A549 (cell line): Measurements from ENCODE around the gene MAGI1. TPM values are rescaled to one million over a fixed set of nuclear protein-coding genes. Genes with fewer than 3 reads are reported as not detected.

ENCODE experiments used
- ATAC-seq, 2 experiments: fragments of 200-7000 bp in 1 of 2; fragments of >200 bp in 1 of 2; cut with Nextera tagmentation in 1 of 2; cut with Tn5 transposase in 1 of 2; 3 replicates each; pipeline versions ENCODE4 v1.8.0 to v1.9.1; 2018 to 2020; ENCODE audit warnings: mild to moderate bottlenecking in 1 of 2, moderate library complexity in 1 of 2
- CTCF ChIA-PET: fragments of 300-600 bp; sonication (Branson Sonifier 250); formaldehyde crosslinking; extraction: SDS; loops from one replicate; lab custom pipeline; 2021; ENCODE audit warnings: antibody characterized with exemption, inconsistent platforms; lab: Yijun Ruan, JAX
- POLR2A ChIA-PET: fragments of 350-600 bp; formaldehyde crosslinking; extraction: SDS; loops from one replicate; lab custom pipeline; 2021; ENCODE audit warnings: antibody characterized with exemption, inconsistent platforms; lab: Yijun Ruan, JAX
- DNase-seq, 2 experiments: peaks; one replicate each; pipeline versions ENCODE4 v3.0.0 to v3.0.0-alpha.2; 2011 to 2016; ENCODE audit warnings: low read depth in 1 of 2, low spot score in 1 of 2
- FAIRE-seq: peaks from 2 replicates; lab custom pipeline; 2011; peaks lifted over from hg19 to GRCh38; lab: Jason Lieb, UNC
- H3K27ac ChIP-seq, 2 experiments: fragments of >200 bp; sonication (Bioruptor Twin); formaldehyde crosslinking; 3 replicates each; pipeline ENCODE4 v1.5.1; 2016 to 2017
- H3K4me1 ChIP-seq: fragments of >200 bp; sonication (Bioruptor Twin); formaldehyde crosslinking; 3 replicates; pipeline ENCODE4 v1.6.1; 2016
- H3K4me2 ChIP-seq: fragments of >200 bp; sonication (Bioruptor Twin); formaldehyde crosslinking; 3 replicates; pipeline ENCODE4 v1.6.1; 2016
- H3K4me3 ChIP-seq: fragments of >200 bp; sonication (Bioruptor Twin); formaldehyde crosslinking; 3 replicates; pipeline ENCODE4 v1.5.1; 2016
- H3K9me3 ChIP-seq: fragments of >200 bp; sonication (Bioruptor Twin); formaldehyde crosslinking; 3 replicates; pipeline ENCODE4 v1.6.1; 2016
- BHLHE40 ChIP-seq: IDR thresholded peaks from 2 replicates; pipeline ENCODE4 v1.6.1; 2012; ENCODE audit warnings: low read depth, low read length, inconsistent platforms
- EP300 ChIP-seq, 2 experiments: fragments of >200 bp; sonication (Bioruptor Twin); formaldehyde crosslinking; IDR thresholded peaks; 2 replicates in 1 of 2; 3 replicates in 1 of 2; pipeline ENCODE4 v1.6.1; 2016 to 2017
- FOSL2 ChIP-seq, 2 experiments: fragments of 450-650 bp in 1 of 2; fragments of >200 bp in 1 of 2; sonication (Bioruptor Twin) in 1 of 2; formaldehyde crosslinking; IDR thresholded peaks; 2 replicates each; pipeline versions ENCODE4 v1.5.0 to v1.6.1; 2016 to 2020; ENCODE audit warnings: mild to moderate bottlenecking in 1 of 2, moderate library complexity in 1 of 2
- HEYL ChIP-seq: fragments of 250-450 bp; sonication (Bioruptor Pico); IDR thresholded peaks from 2 replicates; pipeline ENCODE4 v1.8.0; 2021; ENCODE audit warnings: mild to moderate bottlenecking, moderate library complexity
- HOXB13 ChIP-seq: fragments of 250-450 bp; sonication (Bioruptor Pico); IDR thresholded peaks from 2 replicates; pipeline ENCODE4 v1.5.0; 2020; ENCODE audit warnings: low read depth, mild to moderate bottlenecking, moderate library complexity
- KDM1A ChIP-seq: fragments of 200-600 bp; sonication (generic); IDR thresholded peaks from 2 replicates; pipeline ENCODE4 v1.6.1; 2016; ENCODE audit warnings: low read depth, mild to moderate bottlenecking
- MAZ ChIP-seq: fragments of 150-350 bp; IDR thresholded peaks from 2 replicates; pipeline ENCODE4 v1.6.1; 2014; ENCODE audit warnings: antibody characterized with exemption, low read depth, low read length, borderline replicate concordance
- MYC ChIP-seq: IDR thresholded peaks from 2 replicates; pipeline ENCODE4 v1.6.1; 2012; ENCODE audit warnings: mild to moderate bottlenecking, inconsistent platforms, low read length, improper control_type of control experiment, borderline replicate concordance
- NFE2L2 ChIP-seq: fragments of 150-350 bp; conservative IDR thresholded peaks from 2 replicates; pipeline ENCODE4 v1.6.1; 2014; ENCODE audit warnings: low read length
- NPAS2 ChIP-seq: fragments of 250-450 bp; sonication (Bioruptor Pico); IDR thresholded peaks from 2 replicates; pipeline ENCODE4 v1.8.0; 2022; ENCODE audit warnings: mild to moderate bottlenecking, moderate library complexity, borderline replicate concordance
- NR3C1 ChIP-seq: fragments of >200 bp; sonication (Bioruptor Twin); formaldehyde crosslinking; IDR thresholded peaks from 3 replicates; pipeline ENCODE4 v1.6.1; 2017
- PHF8 ChIP-seq: fragments of 200-600 bp; sonication (generic); IDR thresholded peaks from 2 replicates; pipeline ENCODE4 v1.6.1; 2016; ENCODE audit warnings: low read depth, mild to moderate bottlenecking, antibody characterized with exemption, moderate library complexity, borderline replicate concordance
- POLR2A ChIP-seq: IDR thresholded peaks from 2 replicates; pipeline ENCODE4 v1.6.1; 2012; ENCODE audit warnings: mild to moderate bottlenecking, low read length
- RAD21 ChIP-seq, 2 experiments: fragments of >200 bp in 1 of 2; sonication (Bioruptor Twin) in 1 of 2; formaldehyde crosslinking in 1 of 2; IDR thresholded peaks in 1 of 2; conservative IDR thresholded peaks in 1 of 2; 2 replicates in 1 of 2; 3 replicates in 1 of 2; pipeline ENCODE4 v1.6.1; 2012 to 2018; ENCODE audit warnings: inconsistent platforms in 1 of 2
- RCOR1 ChIP-seq: fragments of 150-350 bp; IDR thresholded peaks from 2 replicates; pipeline ENCODE4 v1.6.1; 2014; ENCODE audit warnings: antibody characterized with exemption, low read length, low read depth
- RNF2 ChIP-seq: fragments of 200-600 bp; sonication (generic); IDR thresholded peaks from 2 replicates; pipeline ENCODE4 v1.6.1; 2016; ENCODE audit warnings: low read depth, mild to moderate bottlenecking, antibody characterized with exemption, moderate library complexity, borderline replicate concordance
- SMC3 ChIP-seq: fragments of >200 bp; sonication (Bioruptor Twin); formaldehyde crosslinking; IDR thresholded peaks from 3 replicates; pipeline ENCODE4 v1.6.1; 2018; ENCODE audit warnings: inconsistent platforms
- SREBF2 ChIP-seq: fragments of 450-650 bp; IDR thresholded peaks from 2 replicates; pipeline ENCODE4 v1.6.1; 2014; ENCODE audit warnings: mild to moderate bottlenecking, moderate library complexity
- TP53 ChIP-seq: fragments of 250-450 bp; sonication (Bioruptor Pico); IDR thresholded peaks from 2 replicates; pipeline ENCODE4 v1.5.0; 2021; ENCODE audit warnings: mild to moderate bottlenecking, moderate library complexity
- ZC3H11A ChIP-seq: fragments of 450-650 bp; IDR thresholded peaks from 2 replicates; pipeline ENCODE4 v1.6.1; 2014; ENCODE audit warnings: antibody characterized with exemption, mild to moderate bottlenecking
- WGBS: methylation state at CpG from one replicate; pipeline ENCODE4 v1.1.6; 2017; ENCODE audit errors: missing lambda C conversion rate; 5-methylcytosine and 5-hydroxymethylcytosine counted together
- polyA plus RNA-seq, 4 experiments: library from polyadenylated mRNA; depleted of rRNA in 3 of 4; stranded (reverse); fragments of >200 nt; fragmentation: RNase III in 1 of 4; extraction: RNeasy Plus Mini Kit Qiagen cat#74134 plus additional on column Dnase treatment in 1 of 4; gene quantifications; 2 replicates in 3 of 4; 3 replicates in 1 of 4; pipeline ENCODE4 v1.2.3, GENCODE V29; 2011 to 2017
- TF ChIP-seq, protein P1 (sequence below): fragments of >200 bp; sonication (Bioruptor Twin); formaldehyde crosslinking; IDR thresholded peaks from 3 replicates; pipeline ENCODE4 v1.5.1; 2016
- TF ChIP-seq, protein P2 (sequence below): fragments of 200-600 bp; sonication (generic); IDR thresholded peaks from 2 replicates; pipeline ENCODE4 v1.6.1; 2016; ENCODE audit warnings: antibody characterized with exemption, mild to moderate bottlenecking, moderate library complexity
- TF ChIP-seq, protein P3 (sequence below): fragments of 450-650 bp; IDR thresholded peaks from 2 replicates; pipeline ENCODE4 v1.6.1; 2014; ENCODE audit warnings: antibody characterized with exemption
- TF ChIP-seq, protein P4 (sequence below): fragments of 150-350 bp; IDR thresholded peaks from 2 replicates; pipeline ENCODE4 v1.6.1; 2014; ENCODE audit warnings: low read depth, mild to moderate bottlenecking, low read length

Gene MAGI1
- polyA plus RNA-seq, 2 of the 4 experiments (the other 2 are of a cell fraction), result 4.7 to 6.6 TPM

DNA sequence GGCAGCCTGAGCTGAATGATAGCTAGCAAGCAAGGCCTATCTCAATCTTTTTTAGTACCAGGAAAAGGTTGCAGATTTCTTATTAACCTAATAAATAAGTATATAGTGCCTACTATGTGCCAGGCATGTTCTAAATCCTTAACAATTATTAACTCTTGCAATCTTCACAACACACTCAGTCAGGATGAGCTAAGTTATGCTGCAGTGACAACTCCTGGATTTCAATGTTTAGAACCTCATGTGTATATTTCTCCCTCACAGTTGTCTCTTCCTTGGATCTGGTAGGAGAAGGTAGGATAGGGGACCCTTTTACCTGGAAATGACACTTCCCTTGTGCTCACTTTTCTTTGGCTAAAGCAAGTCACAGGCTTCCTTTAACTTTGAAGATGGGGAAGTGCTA lies 39.3 kb upstream of the MAGI1 start:
- no peak overlapping the region for H3K4me3 ChIP-seq
- H3K9me3 ChIP-seq, result no peaks in the 10 kb centered on the region
- CTCF ChIA-PET, result no interaction called here
- H3K27ac ChIP-seq, result no peak overlapping the region
- POLR2A ChIA-PET, result no interaction called here
- H3K4me1 ChIP-seq, result no peaks in the 10 kb centered on the region
- TF ChIP-seq ZC3H11A (no peak), KDM1A (no peak), RNF2 (no peak), RAD21 (conservative IDR thresholded peaks at IDR 0.05 in 1 of 2, IDR thresholded peaks at IDR 0.05 in 1 of 2) (no peak), RCOR1 (no peak), SMC3 (no peak), PHF8 (no peak), SREBF2 (no peak), NPAS2 (CRISPR knock-in tag) (no peak), TP53 (CRISPR knock-in tag) (no peak)
- TF ChIP-seq, protein P1, sequence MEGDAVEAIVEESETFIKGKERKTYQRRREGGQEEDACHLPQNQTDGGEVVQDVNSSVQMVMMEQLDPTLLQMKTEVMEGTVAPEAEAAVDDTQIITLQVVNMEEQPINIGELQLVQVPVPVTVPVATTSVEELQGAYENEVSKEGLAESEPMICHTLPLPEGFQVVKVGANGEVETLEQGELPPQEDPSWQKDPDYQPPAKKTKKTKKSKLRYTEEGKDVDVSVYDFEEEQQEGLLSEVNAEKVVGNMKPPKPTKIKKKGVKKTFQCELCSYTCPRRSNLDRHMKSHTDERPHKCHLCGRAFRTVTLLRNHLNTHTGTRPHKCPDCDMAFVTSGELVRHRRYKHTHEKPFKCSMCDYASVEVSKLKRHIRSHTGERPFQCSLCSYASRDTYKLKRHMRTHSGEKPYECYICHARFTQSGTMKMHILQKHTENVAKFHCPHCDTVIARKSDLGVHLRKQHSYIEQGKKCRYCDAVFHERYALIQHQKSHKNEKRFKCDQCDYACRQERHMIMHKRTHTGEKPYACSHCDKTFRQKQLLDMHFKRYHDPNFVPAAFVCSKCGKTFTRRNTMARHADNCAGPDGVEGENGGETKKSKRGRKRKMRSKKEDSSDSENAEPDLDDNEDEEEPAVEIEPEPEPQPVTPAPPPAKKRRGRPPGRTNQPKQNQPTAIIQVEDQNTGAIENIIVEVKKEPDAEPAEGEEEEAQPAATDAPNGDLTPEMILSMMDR, result no peak
- TF ChIP-seq, all 56 proteins: peak for 0
- no peak for ATAC-seq
- FAIRE-seq, result no peak
- H3K4me2 ChIP-seq, result no peak overlapping the region
- no peak for DNase-seq

DNA sequence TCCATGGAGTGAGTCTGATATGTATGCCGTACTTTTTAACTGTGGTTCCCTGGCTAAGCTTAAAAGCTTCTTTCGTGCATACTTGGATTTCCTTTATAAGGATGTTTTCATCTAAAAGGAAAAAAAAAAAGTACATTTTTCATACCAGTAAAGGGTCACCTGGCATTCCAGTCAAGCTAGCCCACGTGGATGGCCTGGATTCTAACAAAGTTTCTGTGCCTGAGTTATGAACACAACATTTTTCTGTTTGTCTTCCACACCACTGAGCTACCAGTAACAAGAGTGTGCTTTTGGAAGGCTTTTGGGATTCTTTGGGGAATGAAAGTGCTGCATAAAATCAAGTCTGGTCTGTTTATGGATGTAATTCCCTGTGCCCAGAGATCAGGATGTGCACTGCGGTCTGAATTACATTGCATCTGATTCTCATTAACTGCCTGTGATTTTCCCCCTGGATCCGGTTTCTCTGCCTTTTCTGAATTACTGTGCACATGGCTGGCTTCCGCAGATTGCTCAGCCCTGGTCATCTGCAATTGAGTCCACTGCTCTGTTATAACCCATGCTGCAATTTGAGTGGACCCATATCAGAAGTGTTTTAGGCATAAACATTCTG lies 38.2 kb upstream of the MAGI1 start:
- CTCF ChIA-PET, result interaction anchor here (0.6 kb wide), 1 partner anchor 42 kb away, joined by 3 read pairs; no protein-coding TSS in a partner anchor
- no peak for FAIRE-seq

DNA sequence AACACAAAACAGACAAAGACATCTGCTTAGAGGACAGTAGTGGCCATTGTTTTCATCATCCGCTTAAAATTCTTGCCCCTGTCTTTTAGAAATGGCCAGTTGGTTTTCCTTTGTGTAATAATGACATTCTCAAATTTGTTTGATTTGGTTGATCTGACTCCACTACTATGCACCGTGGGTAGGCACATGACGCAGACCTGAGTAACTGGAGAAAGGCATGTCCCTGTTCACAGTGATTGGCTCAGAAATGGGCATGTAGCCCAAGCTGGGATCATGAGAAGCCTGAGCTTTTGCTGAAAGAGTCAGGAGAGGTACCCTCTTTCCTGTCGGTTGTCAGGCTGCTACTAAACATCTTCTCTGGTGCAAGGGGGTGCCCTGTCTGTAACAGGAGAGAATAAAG lies 36.6 kb upstream of the MAGI1 start:
- no peak overlapping the region for H3K4me3 ChIP-seq
- TF ChIP-seq BHLHE40 (no peak), FOSL2 (IDR thresholded peaks at IDR 0.05) (no peak), FOSL2 (CRISPR knock-in tag; IDR thresholded peaks at IDR 0.05) (no peak), MAZ (no peak), ZC3H11A (no peak), POLR2A (no peak), NR3C1 (no peak), SMC3 (no peak), HEYL (no peak), MYC (no peak), NPAS2 (CRISPR knock-in tag) (no peak), EP300 (IDR thresholded peaks at IDR 0.05) (no peak), NFE2L2 (no peak)
- TF ChIP-seq, protein P2, sequence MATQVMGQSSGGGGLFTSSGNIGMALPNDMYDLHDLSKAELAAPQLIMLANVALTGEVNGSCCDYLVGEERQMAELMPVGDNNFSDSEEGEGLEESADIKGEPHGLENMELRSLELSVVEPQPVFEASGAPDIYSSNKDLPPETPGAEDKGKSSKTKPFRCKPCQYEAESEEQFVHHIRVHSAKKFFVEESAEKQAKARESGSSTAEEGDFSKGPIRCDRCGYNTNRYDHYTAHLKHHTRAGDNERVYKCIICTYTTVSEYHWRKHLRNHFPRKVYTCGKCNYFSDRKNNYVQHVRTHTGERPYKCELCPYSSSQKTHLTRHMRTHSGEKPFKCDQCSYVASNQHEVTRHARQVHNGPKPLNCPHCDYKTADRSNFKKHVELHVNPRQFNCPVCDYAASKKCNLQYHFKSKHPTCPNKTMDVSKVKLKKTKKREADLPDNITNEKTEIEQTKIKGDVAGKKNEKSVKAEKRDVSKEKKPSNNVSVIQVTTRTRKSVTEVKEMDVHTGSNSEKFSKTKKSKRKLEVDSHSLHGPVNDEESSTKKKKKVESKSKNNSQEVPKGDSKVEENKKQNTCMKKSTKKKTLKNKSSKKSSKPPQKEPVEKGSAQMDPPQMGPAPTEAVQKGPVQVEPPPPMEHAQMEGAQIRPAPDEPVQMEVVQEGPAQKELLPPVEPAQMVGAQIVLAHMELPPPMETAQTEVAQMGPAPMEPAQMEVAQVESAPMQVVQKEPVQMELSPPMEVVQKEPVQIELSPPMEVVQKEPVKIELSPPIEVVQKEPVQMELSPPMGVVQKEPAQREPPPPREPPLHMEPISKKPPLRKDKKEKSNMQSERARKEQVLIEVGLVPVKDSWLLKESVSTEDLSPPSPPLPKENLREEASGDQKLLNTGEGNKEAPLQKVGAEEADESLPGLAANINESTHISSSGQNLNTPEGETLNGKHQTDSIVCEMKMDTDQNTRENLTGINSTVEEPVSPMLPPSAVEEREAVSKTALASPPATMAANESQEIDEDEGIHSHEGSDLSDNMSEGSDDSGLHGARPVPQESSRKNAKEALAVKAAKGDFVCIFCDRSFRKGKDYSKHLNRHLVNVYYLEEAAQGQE, result no peak
- TF ChIP-seq, protein P3, sequence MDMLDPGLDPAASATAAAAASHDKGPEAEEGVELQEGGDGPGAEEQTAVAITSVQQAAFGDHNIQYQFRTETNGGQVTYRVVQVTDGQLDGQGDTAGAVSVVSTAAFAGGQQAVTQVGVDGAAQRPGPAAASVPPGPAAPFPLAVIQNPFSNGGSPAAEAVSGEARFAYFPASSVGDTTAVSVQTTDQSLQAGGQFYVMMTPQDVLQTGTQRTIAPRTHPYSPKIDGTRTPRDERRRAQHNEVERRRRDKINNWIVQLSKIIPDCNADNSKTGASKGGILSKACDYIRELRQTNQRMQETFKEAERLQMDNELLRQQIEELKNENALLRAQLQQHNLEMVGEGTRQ, result no peak
- TF ChIP-seq, protein P4, sequence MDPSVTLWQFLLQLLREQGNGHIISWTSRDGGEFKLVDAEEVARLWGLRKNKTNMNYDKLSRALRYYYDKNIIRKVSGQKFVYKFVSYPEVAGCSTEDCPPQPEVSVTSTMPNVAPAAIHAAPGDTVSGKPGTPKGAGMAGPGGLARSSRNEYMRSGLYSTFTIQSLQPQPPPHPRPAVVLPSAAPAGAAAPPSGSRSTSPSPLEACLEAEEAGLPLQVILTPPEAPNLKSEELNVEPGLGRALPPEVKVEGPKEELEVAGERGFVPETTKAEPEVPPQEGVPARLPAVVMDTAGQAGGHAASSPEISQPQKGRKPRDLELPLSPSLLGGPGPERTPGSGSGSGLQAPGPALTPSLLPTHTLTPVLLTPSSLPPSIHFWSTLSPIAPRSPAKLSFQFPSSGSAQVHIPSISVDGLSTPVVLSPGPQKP, result no peak
- ATAC-seq (no peak), FAIRE-seq (no peak), DNase-seq (no peak)
- ChIA-PET CTCF (no interaction called here), POLR2A (no interaction called here)
- H3K4me1 ChIP-seq, result no peaks in the 10 kb centered on the region
- WGBS, result 41% methylated on average over 4 of the region's 4 CpGs
- H3K27ac ChIP-seq, result no peak overlapping the region
- H3K9me3 ChIP-seq, result no peaks in the 10 kb centered on the region
- no peak overlapping the region for H3K4me2 ChIP-seq

More for the DNA sequence above, 38.2 kb upstream of the MAGI1 start:
- Histone ChIP-seq H3K4me2 (no peak overlapping the region), H3K9me3 (no peaks in the 10 kb centered on the region), H3K27ac (no peak overlapping the region), H3K4me1 (no peaks in the 10 kb centered on the region), H3K4me3 (no peak overlapping the region)
- ATAC-seq (no peak), DNase-seq (no peak)
- 72% methylated on average over 6 of the region's 6 CpGs for WGBS
- POLR2A ChIA-PET, result interaction anchor here (1.1 kb wide), 1 partner anchor 37 kb away, joined by 3 read pairs; no protein-coding TSS in a partner anchor
- TF ChIP-seq HOXB13 (CRISPR knock-in tag) (no peak), SREBF2 (no peak)
- TF ChIP-seq, protein P3, result no peak
